ENCODE measurements around the gene C16orf89.

The C16orf89 gene

GRCh38 chr16:5030251-5030870 lies 35.4 kb downstream of the C16orf89 start:
- no peak for TF ChIP-seq CTCF (IDR thresholded peaks at IDR 0.05; ENCODE audit: low read depth, low read length, missing control alignments)
- DNase-seq (ENCODE audit: extremely low read depth, low read depth): no peak
- no peak overlapping the region for H3K4me3 ChIP-seq (replicated peaks; ENCODE audit: low read depth, low read length)

DNA sequence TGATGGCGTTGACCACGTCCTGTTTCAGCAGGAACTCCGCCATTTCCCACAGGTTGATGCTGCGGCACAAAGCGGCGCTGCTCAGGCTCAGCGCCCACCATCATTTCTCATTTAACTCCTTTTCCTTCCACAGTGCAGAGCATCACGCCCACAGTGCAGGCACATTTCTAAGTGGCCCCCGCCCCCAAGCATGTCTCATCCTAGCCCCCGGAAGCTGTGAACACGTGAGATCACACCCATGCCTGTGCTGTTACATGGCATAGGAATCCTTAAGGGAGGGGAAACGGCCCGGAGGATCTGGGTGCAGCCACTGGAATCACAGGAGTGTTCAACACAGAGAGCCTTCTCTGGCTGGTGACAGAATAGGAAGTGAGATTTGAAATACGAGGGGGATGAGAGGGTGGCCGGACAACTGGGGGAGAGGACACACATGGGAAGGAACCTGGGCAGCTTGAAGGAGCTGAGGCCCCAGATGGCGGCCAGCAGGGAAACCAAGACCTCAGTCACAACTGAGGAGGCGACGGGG lies 36.7 kb downstream of the C16orf89 start:
- no peak for DNase-seq (ENCODE audit: extremely low read depth, low read depth)
- no peak for TF ChIP-seq CTCF (IDR thresholded peaks at IDR 0.05; ENCODE audit: low read depth, low read length, missing control alignments)
- H3K4me3 ChIP-seq (replicated peaks; ENCODE audit: low read depth, low read length): no peak overlapping the region

GRCh38 chr16:5027575-5028235 lies 38.1 kb downstream of the C16orf89 start:
- TF ChIP-seq CTCF (IDR thresholded peaks at IDR 0.05; ENCODE audit: low read depth, low read length, missing control alignments): no peak
- no peak overlapping the region for H3K4me3 ChIP-seq (replicated peaks; ENCODE audit: low read depth, low read length)
- DNase-seq (ENCODE audit: extremely low read depth, low read depth): no peak

DNA sequence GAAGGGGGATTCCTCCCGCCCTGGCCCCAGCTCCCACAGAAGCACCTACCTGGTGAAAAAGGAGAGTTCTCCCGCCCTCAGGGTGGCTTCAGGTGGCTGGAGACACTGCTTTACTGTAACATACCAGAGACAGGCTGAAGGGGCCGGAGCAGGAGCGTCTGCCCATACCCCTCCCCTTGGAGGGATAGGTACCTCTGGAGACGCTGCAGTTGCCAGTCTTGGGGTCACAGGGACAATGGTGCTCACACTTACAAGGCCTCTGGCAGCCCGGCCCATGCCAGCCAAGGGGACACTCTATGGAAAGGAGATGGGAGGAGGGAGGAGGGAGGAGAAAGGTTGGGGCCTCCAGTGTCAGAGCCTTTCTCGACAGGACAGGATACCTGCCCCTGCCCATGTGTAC lies 38.7 kb downstream of the C16orf89 start:
- no peak for DNase-seq (ENCODE audit: extremely low read depth, low read depth)
- no peak overlapping the region for H3K4me3 ChIP-seq (replicated peaks; ENCODE audit: low read depth, low read length)
- no peak for TF ChIP-seq CTCF (IDR thresholded peaks at IDR 0.05; ENCODE audit: low read depth, low read length, missing control alignments)

DNA sequence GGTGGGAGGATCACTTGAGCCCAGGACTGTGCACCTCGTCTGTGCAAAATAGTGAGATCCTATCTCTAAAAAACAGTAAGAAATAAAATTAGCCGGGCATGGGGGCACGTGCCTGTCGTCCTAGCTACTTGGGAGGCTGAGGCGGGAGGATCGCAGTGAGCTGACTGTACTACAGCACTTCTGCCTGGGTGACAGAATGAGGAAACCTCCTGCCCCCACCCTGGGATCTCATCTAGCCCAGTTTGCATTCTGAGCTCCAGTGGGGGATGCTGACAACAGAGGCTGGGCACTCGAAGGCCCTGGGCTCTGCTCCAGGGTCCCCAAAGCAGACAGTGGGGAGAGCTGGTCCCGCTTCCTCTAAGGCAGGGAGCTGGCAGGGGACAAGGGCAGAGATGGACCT lies 39.1 kb downstream of the C16orf89 start:
- no peak overlapping the region for H3K4me3 ChIP-seq (replicated peaks; ENCODE audit: low read depth, low read length)
- TF ChIP-seq CTCF (IDR thresholded peaks at IDR 0.05; ENCODE audit: low read depth, low read length, missing control alignments): no peak
- no peak for DNase-seq (ENCODE audit: extremely low read depth, low read depth)

DNA sequence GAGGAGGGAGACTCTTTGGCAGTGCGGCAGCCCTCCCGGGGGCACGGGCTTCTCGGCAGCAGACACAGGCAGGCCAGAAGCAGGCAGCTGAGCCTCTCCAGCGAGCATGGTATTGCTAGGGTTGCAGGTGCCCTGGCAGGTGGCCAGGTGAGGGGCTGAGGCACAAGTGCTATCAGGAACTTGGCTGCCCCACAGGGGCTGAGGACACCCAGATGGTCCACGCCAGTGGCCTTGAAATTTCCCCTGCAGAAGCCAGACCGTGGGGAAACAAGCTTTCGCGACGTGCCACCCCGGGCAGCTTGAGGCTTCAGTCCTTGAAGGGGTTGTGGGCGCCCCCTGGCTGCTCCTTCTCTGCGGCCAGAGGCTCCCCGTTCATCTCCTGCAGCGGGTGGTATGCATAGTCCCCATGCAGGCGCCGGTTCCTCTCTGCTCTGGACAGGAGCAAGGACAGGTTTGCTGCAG lies 40.6 kb downstream of the C16orf89 start:
- DNase-seq (ENCODE audit: extremely low read depth, low read depth): no peak
- peak; percentile 61 for TF ChIP-seq CTCF (IDR thresholded peaks at IDR 0.05; ENCODE audit: low read depth, low read length, missing control alignments)
- H3K4me3 ChIP-seq (replicated peaks; ENCODE audit: low read depth, low read length): no peak overlapping the region
